ENCODE data around the gene DPYSL3.

The DPYSL3 gene

DNA sequence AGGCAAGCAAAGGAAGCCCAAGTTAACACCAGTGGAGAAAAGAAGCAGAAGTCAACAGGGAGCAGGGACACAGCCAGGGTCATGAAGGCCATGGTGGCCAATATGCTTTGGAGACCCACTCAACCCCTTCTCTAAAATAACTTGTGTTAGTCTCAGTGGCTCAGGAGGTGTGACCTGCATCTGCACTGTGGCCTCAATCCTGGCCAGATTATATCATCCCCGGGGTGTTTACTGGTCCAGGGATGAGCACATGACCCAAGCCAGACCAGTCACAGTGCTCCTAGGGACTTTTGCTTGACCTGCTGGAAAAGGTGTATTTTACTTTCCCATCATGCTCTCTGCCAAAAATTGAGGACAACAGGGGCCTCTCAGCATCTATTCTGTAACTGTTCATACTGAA lies 105.2 kb downstream of the DPYSL3 start:
- no peak overlapping the region for H3K4me3 ChIP-seq (ENCODE audit: control insufficient read depth, low read depth, low read length)
- DNase-seq (ENCODE audit: low read depth) = peak; percentile 31
- TF ChIP-seq, protein P1, sequence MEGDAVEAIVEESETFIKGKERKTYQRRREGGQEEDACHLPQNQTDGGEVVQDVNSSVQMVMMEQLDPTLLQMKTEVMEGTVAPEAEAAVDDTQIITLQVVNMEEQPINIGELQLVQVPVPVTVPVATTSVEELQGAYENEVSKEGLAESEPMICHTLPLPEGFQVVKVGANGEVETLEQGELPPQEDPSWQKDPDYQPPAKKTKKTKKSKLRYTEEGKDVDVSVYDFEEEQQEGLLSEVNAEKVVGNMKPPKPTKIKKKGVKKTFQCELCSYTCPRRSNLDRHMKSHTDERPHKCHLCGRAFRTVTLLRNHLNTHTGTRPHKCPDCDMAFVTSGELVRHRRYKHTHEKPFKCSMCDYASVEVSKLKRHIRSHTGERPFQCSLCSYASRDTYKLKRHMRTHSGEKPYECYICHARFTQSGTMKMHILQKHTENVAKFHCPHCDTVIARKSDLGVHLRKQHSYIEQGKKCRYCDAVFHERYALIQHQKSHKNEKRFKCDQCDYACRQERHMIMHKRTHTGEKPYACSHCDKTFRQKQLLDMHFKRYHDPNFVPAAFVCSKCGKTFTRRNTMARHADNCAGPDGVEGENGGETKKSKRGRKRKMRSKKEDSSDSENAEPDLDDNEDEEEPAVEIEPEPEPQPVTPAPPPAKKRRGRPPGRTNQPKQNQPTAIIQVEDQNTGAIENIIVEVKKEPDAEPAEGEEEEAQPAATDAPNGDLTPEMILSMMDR (conservative IDR thresholded peaks at IDR 0.05; ENCODE audit: control insufficient read depth, insufficient read depth, low read depth, low read length) = no peak

DNA sequence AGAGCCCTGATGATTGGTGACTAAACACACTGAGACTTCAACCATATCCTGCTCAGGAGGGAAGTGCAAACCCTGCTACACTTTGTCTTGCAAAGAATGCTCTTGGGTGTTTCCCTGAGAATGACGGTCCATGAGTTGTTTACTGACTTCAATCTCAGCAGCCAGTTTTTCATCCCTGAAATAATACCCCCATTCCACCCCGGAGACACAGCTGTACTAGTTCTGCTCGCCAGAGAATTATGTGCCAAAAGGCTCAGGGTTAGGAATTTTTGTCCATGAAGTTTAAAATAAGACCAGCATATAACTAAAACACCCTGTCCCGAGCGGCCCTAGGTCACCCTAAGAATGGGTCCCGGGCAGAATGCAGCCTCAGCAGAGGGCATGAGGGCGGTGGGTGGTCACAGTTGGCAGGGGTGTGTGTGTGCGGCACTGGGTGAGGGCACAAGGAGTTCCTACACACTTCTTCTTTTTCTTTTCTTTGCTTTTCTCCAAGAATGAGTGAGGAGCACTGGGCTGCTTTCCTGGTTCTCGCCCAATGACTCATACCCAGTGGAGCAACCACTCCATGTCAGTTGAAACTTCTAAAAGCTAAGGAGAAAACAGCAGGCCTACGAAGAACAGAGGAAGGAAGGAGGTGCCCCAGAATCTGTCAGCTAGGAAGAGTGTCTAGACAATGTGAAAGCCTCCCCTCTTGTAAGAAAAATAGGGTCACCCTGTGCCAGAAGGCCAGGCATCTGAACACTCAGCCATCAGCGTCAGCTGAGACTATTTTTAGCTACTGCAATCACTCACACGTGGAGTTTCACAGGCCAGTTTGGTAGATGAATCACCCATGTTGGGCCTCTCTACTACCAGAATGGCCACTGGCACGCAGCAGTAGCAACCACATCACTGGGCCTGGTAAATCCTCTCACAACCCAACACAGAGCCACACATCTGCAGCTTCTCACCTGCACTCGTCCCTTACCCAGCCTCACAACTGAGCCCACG lies 105.9 kb downstream of the DPYSL3 start:
- TF ChIP-seq, protein P1 (conservative IDR thresholded peaks at IDR 0.05; ENCODE audit: control insufficient read depth, insufficient read depth, low read depth, low read length) = no peak

DNA sequence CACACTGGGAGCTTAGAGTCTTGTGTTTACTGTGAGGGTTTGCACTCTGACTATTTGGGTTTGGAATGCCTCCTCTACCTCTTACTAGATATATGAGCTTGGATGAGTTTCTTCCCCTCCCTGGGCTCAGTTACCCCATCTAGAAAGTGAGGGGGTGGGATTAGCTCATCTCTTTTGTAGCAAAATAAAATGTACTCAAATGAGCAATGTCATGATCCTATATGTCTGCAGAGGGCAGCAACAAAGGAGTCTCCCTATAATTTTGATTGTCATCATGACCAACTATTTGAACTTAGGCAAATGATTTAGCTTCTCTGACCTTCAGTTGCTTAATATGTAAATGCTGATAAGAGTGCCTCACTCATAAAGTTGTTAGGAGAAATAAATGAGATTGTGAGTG lies 109.0 kb downstream of the DPYSL3 start:
- H3K4me3 ChIP-seq (ENCODE audit: control insufficient read depth, low read depth, low read length) = no peak overlapping the region
- peak; percentile 51 for DNase-seq (ENCODE audit: low read depth)
- TF ChIP-seq, protein P1 (conservative IDR thresholded peaks at IDR 0.05; ENCODE audit: control insufficient read depth, insufficient read depth, low read depth, low read length) = no peak

More for the DNA sequence above, 105.9 kb downstream of the DPYSL3 start:
- peak; percentile 98 for DNase-seq (ENCODE audit: low read depth)
- H3K4me3 ChIP-seq (ENCODE audit: control insufficient read depth, low read depth, low read length) = peak overlapping the region; percentile 28

DNA sequence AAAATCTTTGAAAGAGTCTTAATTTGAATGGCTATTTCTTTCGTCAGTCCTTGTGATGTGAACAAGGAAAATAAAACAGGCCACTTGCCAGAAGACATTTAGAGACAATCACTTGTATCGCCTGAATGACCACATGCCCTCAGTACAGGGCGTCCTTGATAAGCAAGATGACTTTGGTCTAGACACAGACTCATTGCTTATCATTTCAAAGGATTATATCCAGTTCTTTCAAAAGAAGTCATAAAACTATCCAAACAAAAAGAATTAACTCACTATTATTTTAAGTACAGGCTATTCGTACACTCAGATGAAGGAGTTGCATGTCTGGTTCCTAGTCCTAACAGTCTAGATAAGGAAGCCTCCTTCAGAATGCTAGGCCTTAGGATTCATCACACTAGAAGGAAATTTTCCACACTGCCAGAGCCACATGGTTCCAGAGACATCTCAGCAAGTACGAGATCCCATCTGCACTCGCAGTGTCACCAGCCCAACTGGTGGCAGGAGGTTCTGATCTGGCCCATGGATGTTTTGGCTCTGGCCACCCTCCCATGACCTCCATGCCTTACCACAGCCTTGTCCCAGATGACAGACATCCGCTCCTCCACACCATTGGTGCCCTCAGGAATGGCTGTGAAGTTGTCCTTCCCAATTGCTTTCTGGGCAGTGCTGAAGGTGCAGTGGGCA lies 109.6 kb downstream of the DPYSL3 start:
- no peak for DNase-seq (ENCODE audit: low read depth)
- TF ChIP-seq, protein P1 (conservative IDR thresholded peaks at IDR 0.05; ENCODE audit: control insufficient read depth, insufficient read depth, low read depth, low read length) = no peak
- H3K4me3 ChIP-seq (ENCODE audit: control insufficient read depth, low read depth, low read length) = no peak overlapping the region

DNA sequence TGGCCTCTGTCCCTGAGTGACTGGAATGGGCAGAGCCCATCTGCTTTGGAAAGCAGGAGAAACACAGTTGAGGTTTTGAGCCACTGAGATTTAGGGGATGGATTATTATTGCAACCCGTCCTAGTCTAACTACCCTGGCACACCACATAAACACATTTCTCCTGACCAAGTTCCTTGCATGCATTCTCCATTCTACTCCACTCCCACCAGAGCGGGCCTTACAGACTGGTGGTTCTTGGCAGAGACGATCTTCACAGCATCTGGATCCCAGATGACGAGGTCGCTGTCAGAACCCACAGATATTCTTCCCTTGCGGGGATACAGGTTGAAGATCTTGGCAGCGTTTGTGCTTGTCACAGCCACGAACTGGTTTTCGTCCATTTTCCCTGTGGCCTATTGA lies 111.0 kb downstream of the DPYSL3 start:
- H3K4me3 ChIP-seq (ENCODE audit: control insufficient read depth, low read depth, low read length) = no peak overlapping the region
- peak; percentile 79 for DNase-seq (ENCODE audit: low read depth)
- TF ChIP-seq, protein P1 (conservative IDR thresholded peaks at IDR 0.05; ENCODE audit: control insufficient read depth, insufficient read depth, low read depth, low read length) = no peak

DNA sequence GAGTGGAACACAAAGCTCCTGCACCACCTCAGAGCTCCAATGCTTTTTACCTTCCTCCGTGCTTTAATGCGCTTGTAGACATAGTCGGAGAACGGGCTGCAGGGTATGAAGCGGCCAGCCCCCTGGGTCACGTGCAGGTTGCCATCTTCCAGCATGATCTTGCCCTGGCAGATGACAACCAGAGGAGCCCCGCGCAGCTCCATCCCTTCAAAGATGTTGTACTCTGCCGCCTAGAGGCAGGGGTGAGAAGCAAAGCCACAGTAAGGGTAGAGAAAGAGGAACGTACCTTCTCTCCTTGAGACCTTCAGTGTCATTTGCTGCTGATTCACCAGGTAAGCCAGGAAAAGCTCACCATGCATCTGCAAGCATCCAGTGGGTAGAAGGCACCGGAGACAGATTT lies 112.3 kb downstream of the DPYSL3 start:
- H3K4me3 ChIP-seq (ENCODE audit: control insufficient read depth, low read depth, low read length) = no peak overlapping the region
- DNase-seq (ENCODE audit: low read depth) = no peak
- TF ChIP-seq, protein P1 (conservative IDR thresholded peaks at IDR 0.05; ENCODE audit: control insufficient read depth, insufficient read depth, low read depth, low read length) = no peak
